Loucy (cell line): ENCODE results near the gene SHOC2.

Experiments
- CTCF ChIP-seq: fragments of 200-600 bp; sonication (generic); conservative IDR thresholded peaks from 2 replicates; pipeline ENCODE4 v1.5.1; 2014; ENCODE audit warnings: mild to moderate bottlenecking, antibody characterized with exemption, low read length
- EZH2phosphoT487 ChIP-seq: fragments of 200-600 bp; IDR thresholded peaks from 2 replicates; pipeline ENCODE4 v1.6.1; 2018; ENCODE audit warnings: antibody characterized with exemption, mild to moderate bottlenecking, moderate library complexity, borderline replicate concordance

DNA sequence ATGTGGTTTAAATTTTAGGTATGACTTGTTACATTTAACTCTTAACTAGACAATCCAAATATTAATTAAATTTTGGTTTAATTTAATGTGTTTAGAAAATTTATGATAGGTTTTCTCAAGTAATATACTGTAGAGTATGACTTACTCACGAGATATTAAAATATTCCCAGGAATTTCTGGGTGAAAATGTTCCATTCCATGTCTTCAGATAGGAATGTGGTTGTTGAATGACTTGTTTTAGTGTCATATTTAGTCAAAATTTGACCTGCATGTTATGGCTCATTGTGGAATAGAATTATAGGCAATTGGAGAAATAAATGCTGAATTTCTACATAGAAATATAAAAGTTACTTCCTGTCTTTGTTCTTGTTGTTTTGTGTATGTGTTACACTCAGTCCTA, 46.7 kb downstream of the SHOC2 start:
- TF ChIP-seq CTCF (no peak), EZH2phosphoT487 (no peak)
